ENCODE results near the gene CEP192. TPM values are rescaled to one million over a fixed set of nuclear protein-coding genes. Genes with fewer than 3 reads are reported as not detected.

CEP192 gene
- total and polyA plus RNA-seq, 2 of the 13 experiments (the other 11 are each of a cell fraction or from before 2014, with no cell fraction given), result 15.3 to 24.7 TPM

- H3K4me1 ChIP-seq (ENCODE audit: insufficient read depth, low read length), result peaks cover 8% of the 10 kb centered on the region; the same call in 1 of the 2 replicates
- FAIRE-seq, result no peak
- TF ChIP-seq SNAI1 (CRISPR knock-in tag; IDR thresholded peaks at IDR 0.05; ENCODE audit: borderline replicate concordance) (no peak), REL (CRISPR knock-in tag; conservative IDR thresholded peaks at IDR 0.05) (no peak), YEATS2 (CRISPR knock-in tag; IDR thresholded peaks at IDR 0.05; ENCODE audit: borderline replicate concordance) (no peak), DMAP1 (CRISPR knock-in tag; IDR thresholded peaks at IDR 0.05) (no peak), ZNF781 (CRISPR knock-in tag; IDR thresholded peaks at IDR 0.05; ENCODE audit: borderline replicate concordance, not compliant biosample characterization) (no peak), ZNF629 (CRISPR knock-in tag; conservative IDR thresholded peaks at IDR 0.05) (no peak), ZNF292 (CRISPR knock-in tag; IDR thresholded peaks at IDR 0.05; ENCODE audit: borderline replicate concordance, low read depth) (no peak), GPBP1L1 (CRISPR knock-in tag; IDR thresholded peaks at IDR 0.05) (no peak), ZNF567 (CRISPR knock-in tag; IDR thresholded peaks at IDR 0.05; ENCODE audit: borderline replicate concordance) (no peak), BRF2 (CRISPR knock-in tag; IDR thresholded peaks at IDR 0.05) (no peak), ZNF280D (CRISPR knock-in tag; IDR thresholded peaks at IDR 0.05) (no peak), ZNF512B (CRISPR knock-in tag; IDR thresholded peaks at IDR 0.05; ENCODE audit: borderline replicate concordance) (no peak)
Observed at GRCh38 chr18:13076886-13077285, 85.7 kb downstream of the CEP192 start.

More at GRCh38 chr18:13076886-13077285, 85.7 kb downstream of the CEP192 start:
- intact Hi-C loops (cut with micrococcal nuclease; ENCODE audit: unreplicated experiment), result loop anchor here (10.0 kb wide), 1 partner anchor 82 kb away; the partner anchor contains the start of gene CEP192
- ChIA-PET CTCF (ENCODE audit: low intra/inter-chr PET ratio, low total read pairs) (no interaction called here), POLR2A (no interaction called here)
- DNase-seq (ENCODE audit: low spot score), result no peak
- in situ Hi-C loops (cut with HindIII; ENCODE audit: extremely low pct_ligation_motif_present, low pct_unique_long_range_greater_than_20kb), result no loop called here
- no peaks in the 10 kb centered on the region for H3K79me2 ChIP-seq (ENCODE audit: insufficient read depth, low read length)
- no TSS peak for BruUV-seq (replicated peaks)
- no peaks in the 10 kb centered on the region for H4K20me1 ChIP-seq (ENCODE audit: insufficient read depth, low read length)
- H3K9ac ChIP-seq (ENCODE audit: insufficient read depth, low read depth, low read length), result no peak overlapping the region
- 99% methylated on average over 9 of the region's 9 CpGs for WGBS (ENCODE audit: low lambda C conversion rate)
- no peak overlapping the region for H3K27ac ChIP-seq (ENCODE audit: extremely low read length, insufficient read depth, low read length)
- no peak overlapping the region for H3K4me2 ChIP-seq (ENCODE audit: low read depth, low read length)
- no peak overlapping the region for H3K4me3 ChIP-seq (replicated peaks in 1 of 3; ENCODE audit: insufficient read depth in 1 of 3, low read depth in 2 of 3, low read length in 3 of 3)
- H3K27me3 ChIP-seq (ENCODE audit: control insufficient read depth in 1 of 2, insufficient read depth in 2 of 2, low read length in 2 of 2), result no peaks in the 10 kb centered on the region
- no peaks in the 10 kb centered on the region for H3K9me3 ChIP-seq (ENCODE audit: low read length)
- no peak for ATAC-seq
- H3K36me3 ChIP-seq (replicated peaks in 1 of 2; ENCODE audit: control insufficient read depth in 1 of 2, insufficient read depth in 2 of 2, low read length in 2 of 2), result peaks cover 8 to 29% of the 10 kb centered on the region in 2 experiments; a peak in 4 of 5 replicates
- H2AFZ ChIP-seq (ENCODE audit: low read length), result no peak overlapping the region

Measured in HepG2 (cell line).